AG04450 (cell line): ENCODE results near the gene NLRP3. TPM values are rescaled to one million over a fixed set of nuclear protein-coding genes. Genes with fewer than 3 reads are reported as not detected.
"Not testable (repeated sequence)": the region's sequence is repeated elsewhere in the genome, so short reads cannot be mapped to it uniquely, and the experiment has no call there.

Experiments
- CTCF ChIA-PET: fragments of 300-600, 350-600 bp; formaldehyde crosslinking; extraction: SDS; loops from one replicate; lab custom pipeline; 2022; ENCODE audit warnings: antibody characterized with exemption, inconsistent platforms; lab: Charles Lee
- POLR2A ChIA-PET: fragments of 350-600 bp; formaldehyde crosslinking; extraction: SDS; loops from one replicate; lab custom pipeline; 2021; ENCODE audit warnings: antibody characterized with exemption, inconsistent platforms; lab: Yijun Ruan, JAX
- DNase-seq: peaks from one replicate; pipeline ENCODE4 v3.0.0-alpha.2; 2011; ENCODE audit warnings: low read depth, low spot score
- H3K27ac ChIP-seq: one replicate; pipeline ENCODE4 v1.5.1; 2012; ENCODE audit warnings: low read depth, low read length, control low read depth
- H3K27me3 ChIP-seq: one replicate; pipeline ENCODE4 v1.6.0; 2012; ENCODE audit warnings: low read length; ENCODE audit not compliant: control insufficient read depth, insufficient read depth
- H3K4me3 ChIP-seq: 2 replicates; pipeline ENCODE4 v1.5.1; 2011; ENCODE audit warnings: mild to moderate bottlenecking, low read depth, low read length, control low read depth
- H3K9me3 ChIP-seq: 2 replicates; pipeline ENCODE4 v1.5.1; 2012; ENCODE audit warnings: low read length; ENCODE audit not compliant: control insufficient read depth, insufficient read depth
- CTCF ChIP-seq: IDR thresholded peaks from 2 replicates; pipeline ENCODE4 v1.5.1; 2011; ENCODE audit warnings: low read depth, low read length, control low read depth, inconsistent platforms
- polyA plus RNA-seq: library from polyadenylated mRNA; depleted of rRNA; stranded (reverse); fragments of >200 nt; gene quantifications from 2 replicates; pipeline ENCODE4 v1.2.3, GENCODE V29; 2011

NLRP3 gene
- polyA plus RNA-seq, 1 experiment: 0.06 TPM

- Histone ChIP-seq H3K27me3 (no peaks in the 10 kb centered on the region), H3K4me3 (no peak overlapping the region), H3K27ac (no peak overlapping the region), H3K9me3 (peaks cover 14% of the 10 kb centered on the region; the same call in 1 of the 2 replicates)
- CTCF ChIA-PET: interaction anchor here (0.6 to 1.9 kb wide), 3 partner anchors 13 to 46 kb away, joined by 3 to 16 read pairs (median 3); no protein-coding TSS in a partner anchor
- no peak for TF ChIP-seq CTCF
- DNase-seq: no peak
- POLR2A ChIA-PET: no interaction called here
These were observed 44.9 kb upstream of the NLRP3 start for GRCh38 chr1:247370786-247371732.

GRCh38 chr1:247371801-247372259, 44.1 kb upstream of the NLRP3 start:
- H3K27ac ChIP-seq: no peak overlapping the region
- ChIA-PET CTCF (interaction anchor here (0.9 to 4.0 kb wide), 6 partner anchors 9 to 496 kb away, joined by 3 to 117 read pairs (median 8); no protein-coding TSS in a partner anchor), POLR2A (no interaction called here)
- H3K9me3 ChIP-seq: peaks cover 11% of the 10 kb centered on the region; the same call in 1 of the 2 replicates
- no peak for DNase-seq
- no peak overlapping the region for H3K4me3 ChIP-seq
- H3K27me3 ChIP-seq: no peaks in the 10 kb centered on the region
- no peak for TF ChIP-seq CTCF

- no peaks in the 10 kb centered on the region for H3K27me3 ChIP-seq
- peak overlapping the region; percentile 29; the same call in 1 of the 2 replicates for H3K4me3 ChIP-seq
- POLR2A ChIA-PET: interaction anchor here (0.7 to 1.2 kb wide), 2 partner anchors 17 to 1435 kb away, joined by 3 to 4 read pairs; no protein-coding TSS in a partner anchor
- peak; percentile 60 for TF ChIP-seq CTCF
- CTCF ChIA-PET: interaction anchor here (0.7 to 4.0 kb wide), 12 partner anchors 10 to 426 kb away, joined by 3 to 117 read pairs (median 4); no protein-coding TSS in a partner anchor
- H3K27ac ChIP-seq: no peak overlapping the region
- DNase-seq: no peak
- H3K9me3 ChIP-seq: peaks cover 11% of the 10 kb centered on the region; the same call in 1 of the 2 replicates
These were observed 42.2 kb upstream of the NLRP3 start for GRCh38 chr1:247373721-247374141.

GRCh38 chr1:247374651-247375334, 41.2 kb upstream of the NLRP3 start:
- H3K27me3 ChIP-seq, H3K4me3 ChIP-seq, H3K27ac ChIP-seq, DNase-seq: not testable (repeated sequence)
- ChIA-PET CTCF (interaction anchor here (0.6 to 4.0 kb wide), 3 partner anchors 12 to 100 kb away, joined by 4 to 117 read pairs (median 4); no protein-coding TSS in a partner anchor), POLR2A (interaction anchor here (1.2 kb wide), 1 partner anchor 18 kb away, joined by 3 read pairs; no protein-coding TSS in a partner anchor)
- H3K9me3 ChIP-seq: peaks cover 11% of the 10 kb centered on the region; the same call in 1 of the 2 replicates

- Histone ChIP-seq H3K9me3 (peaks cover 11% of the 10 kb centered on the region; the same call in 1 of the 2 replicates), H3K27me3 (no peaks in the 10 kb centered on the region), H3K4me3 (no peak overlapping the region), H3K27ac (no peak overlapping the region)
- ChIA-PET POLR2A (no interaction called here), CTCF (interaction anchor here (4.0 kb wide), 1 partner anchor 11 kb away, joined by 117 read pairs; no protein-coding TSS in a partner anchor)
- no peak for DNase-seq
- no peak for TF ChIP-seq CTCF
These were observed 40.2 kb upstream of the NLRP3 start for GRCh38 chr1:247375747-247376146.
